Stomach (tissue), 9 donors: ENCODE measurements around the gene TBC1D4. TPM values are rescaled to one million over a fixed set of nuclear protein-coding genes. Genes with fewer than 3 reads are reported as not detected.

Source experiments
- DNase-seq, 2 donors: peaks; one replicate each; pipeline versions ENCODE4 v3.0.0 to v3.0.0-alpha.2; 2013 to 2019
- H3K27ac ChIP-seq, 5 donors: fragments of 200-600 bp in 4 of 5; sonication (generic) in 4 of 5; one replicate each; pipeline ENCODE4 v1.5.1; 2013 to 2019; ENCODE audit warnings: mild to moderate bottlenecking in 1 of 5, moderate library complexity in 1 of 5
- H3K27me3 ChIP-seq, 3 donors: fragments of 200-600 bp; sonication (generic); one replicate each; pipeline ENCODE4 v1.5.1; 2017 to 2019; ENCODE audit warnings: mixed run types in 1 of 3
- H3K36me3 ChIP-seq, 4 donors: fragments of 200-600 bp; sonication (generic); 1 replicate in 3 of 4; 2 replicates in 1 of 4; pipeline ENCODE4 v1.5.1; 2016 to 2019
- H3K4me1 ChIP-seq, 4 donors: fragments of 200-600 bp; sonication (generic); one replicate each; pipeline ENCODE4 v1.5.1; 2016 to 2019
- H3K4me3 ChIP-seq, 4 donors: fragments of 200-600 bp; sonication (generic) in 3 of 4; one replicate each; pipeline ENCODE4 v1.5.1; 2016 to 2019; ENCODE audit warnings: mild to moderate bottlenecking in 1 of 4
- H3K9me3 ChIP-seq, 4 donors: fragments of 200-600 bp; sonication (generic); one replicate each; pipeline ENCODE4 v1.5.1; 2016 to 2019
- CTCF ChIP-seq, 7 experiments: fragments of 450-650 bp in 4 of 7; fragments of 200-600 bp in 3 of 7; sonication (generic) in 3 of 7; IDR thresholded peaks; one replicate each; pipeline ENCODE4 v1.5.1; 2016 to 2019; ENCODE audit warnings: antibody characterized with exemption in 7 of 7, control low read depth in 2 of 7, mild to moderate bottlenecking in 1 of 7
- EP300 ChIP-seq: sonication (generic); formaldehyde crosslinking; IDR thresholded peaks from one replicate; pipeline ENCODE4 v1.6.1; 2017; ENCODE audit warnings: antibody characterized with exemption
- POLR2A ChIP-seq, 4 donors: fragments of 450-650 bp; IDR thresholded peaks; one replicate each; pipeline ENCODE4 v1.6.1; 2016; ENCODE audit warnings: antibody characterized with exemption in 4 of 4, control low read depth in 2 of 4, mild to moderate bottlenecking in 1 of 4, moderate library complexity in 1 of 4
- POLR2AphosphoS5 ChIP-seq, 3 donors: sonication (generic); formaldehyde crosslinking; IDR thresholded peaks; one replicate each; pipeline ENCODE4 v1.6.1; 2016; ENCODE audit warnings: antibody characterized with exemption in 3 of 3
- WGBS, 5 donors: extraction: QIAGEN DNeasy Blood & Tissue Kit in 3 of 5; methylation state at CpG; one replicate each; pipeline versions ENCODE4 v1.1.5 to v1.1.7; 2013 to 2018; 5-methylcytosine and 5-hydroxymethylcytosine counted together
- intact Hi-C: fragments of 100-400 bp; cut with DNase I; formaldehyde crosslinking; loops from one replicate; pipeline ENCODE4 v1.15.1; 2023; ENCODE audit warnings: low total_unique reads
- polyA plus RNA-seq, 3 donors: library from polyadenylated mRNA; stranded (reverse); fragments of 200-250 nt; gene quantifications; one replicate each; pipeline ENCODE4 v1.2.3, GENCODE V29; 2013
- total RNA-seq, 5 donors: library from RNA; depleted of rRNA; stranded (reverse); fragments of >200 nt; gene quantifications; one replicate each; pipeline versions ENCODE4 v1.1.0 to v1.2.3, GENCODE V29; 2014 to 2016
- donor health status: healthy with polysubstance abuse.
- donor health status: Bipolar disorder and iron deficiency.
- donor health status: healthy.

The TBC1D4 gene
- total and polyA plus RNA-seq, 8 donors: 4.9 to 47.8 (median 27.3) TPM

GRCh38 chr13:75333103-75333502 lies 148.9 kb downstream of the TBC1D4 start:
- no peak overlapping the region for H3K27ac ChIP-seq
- H3K36me3 ChIP-seq: peaks cover 0 to 29% (median 22%) of the 10 kb centered on the region in 4 donors
- no peaks in the 10 kb centered on the region for H3K9me3 ChIP-seq
- no peaks in the 10 kb centered on the region for H3K27me3 ChIP-seq
- WGBS, 5 donors: 64 to 90% (median 77%) methylated on average over 1 of the region's 1 CpG
- TF ChIP-seq EP300 (no peak), POLR2AphosphoS5 (IDR thresholded peaks at IDR 0.05) (no peak), CTCF (IDR thresholded peaks at IDR 0.05) (no peak), POLR2A (IDR thresholded peaks at IDR 0.05) (no peak)
- H3K4me1 ChIP-seq: no peaks in the 10 kb centered on the region
- DNase-seq: no peak
- intact Hi-C loops: no loop called here
- H3K4me3 ChIP-seq: no peak overlapping the region

GRCh38 chr13:75331792-75332349 lies 150.1 kb downstream of the TBC1D4 start:
- H3K27me3 ChIP-seq: no peaks in the 10 kb centered on the region
- H3K9me3 ChIP-seq: no peaks in the 10 kb centered on the region
- no peaks in the 10 kb centered on the region for H3K4me1 ChIP-seq
- peaks cover 0 to 21% (median 19%) of the 10 kb centered on the region in 4 donors for H3K36me3 ChIP-seq
- intact Hi-C loops: no loop called here
- H3K27ac ChIP-seq: no peak overlapping the region
- 66 to 86% (median 79%) methylated on average over 2 of the region's 2 CpGs for WGBS, 5 donors
- DNase-seq: no peak
- no peak for TF ChIP-seq POLR2A (IDR thresholded peaks at IDR 0.05)
- TF ChIP-seq CTCF (IDR thresholded peaks at IDR 0.05): no peak
- TF ChIP-seq EP300: no peak
- no peak for TF ChIP-seq POLR2AphosphoS5 (IDR thresholded peaks at IDR 0.05)
- H3K4me3 ChIP-seq: no peak overlapping the region

- 76 to 81% (median 80%) methylated on average over 2 of the region's 2 CpGs for WGBS, 5 donors
- H3K9me3 ChIP-seq: no peaks in the 10 kb centered on the region
- H3K27me3 ChIP-seq: no peaks in the 10 kb centered on the region
- no peak for DNase-seq
- H3K36me3 ChIP-seq: peaks cover 0 to 16% (median 13%) of the 10 kb centered on the region in 4 donors
- intact Hi-C loops: no loop called here
- H3K4me3 ChIP-seq: no peak overlapping the region
- TF ChIP-seq POLR2A (IDR thresholded peaks at IDR 0.05) (no peak), POLR2AphosphoS5 (IDR thresholded peaks at IDR 0.05) (no peak), CTCF (IDR thresholded peaks at IDR 0.05) (no peak), EP300 (no peak)
- no peak overlapping the region for H3K27ac ChIP-seq
- no peaks in the 10 kb centered on the region for H3K4me1 ChIP-seq
Measured at GRCh38 chr13:75330770-75331169, 151.2 kb downstream of the TBC1D4 start.

GRCh38 chr13:75329723-75330122 lies 152.2 kb downstream of the TBC1D4 start:
- TF ChIP-seq POLR2AphosphoS5 (IDR thresholded peaks at IDR 0.05) (no peak), CTCF (IDR thresholded peaks at IDR 0.05) (no peak), EP300 (no peak), POLR2A (IDR thresholded peaks at IDR 0.05) (no peak)
- DNase-seq: no peak

More at GRCh38 chr13:75329723-75330122, 152.2 kb downstream of the TBC1D4 start:
- Histone ChIP-seq H3K9me3 (no peaks in the 10 kb centered on the region), H3K4me3 (no peak overlapping the region), H3K27me3 (no peaks in the 10 kb centered on the region), H3K27ac (no peak overlapping the region), H3K36me3 (peaks cover 0 to 13% (median 5%) of the 10 kb centered on the region in 4 donors), H3K4me1 (no peaks in the 10 kb centered on the region)
- intact Hi-C loops: no loop called here
- WGBS, 5 donors: 77 to 96% (median 92%) methylated on average over 5 of the region's 5 CpGs
